ENCODE data around the gene GRM2.
"Not testable (repeated sequence)": the region's sequence is repeated elsewhere in the genome, so short reads cannot be mapped to it uniquely, and the experiment has no call there.

Gene GRM2

DNA sequence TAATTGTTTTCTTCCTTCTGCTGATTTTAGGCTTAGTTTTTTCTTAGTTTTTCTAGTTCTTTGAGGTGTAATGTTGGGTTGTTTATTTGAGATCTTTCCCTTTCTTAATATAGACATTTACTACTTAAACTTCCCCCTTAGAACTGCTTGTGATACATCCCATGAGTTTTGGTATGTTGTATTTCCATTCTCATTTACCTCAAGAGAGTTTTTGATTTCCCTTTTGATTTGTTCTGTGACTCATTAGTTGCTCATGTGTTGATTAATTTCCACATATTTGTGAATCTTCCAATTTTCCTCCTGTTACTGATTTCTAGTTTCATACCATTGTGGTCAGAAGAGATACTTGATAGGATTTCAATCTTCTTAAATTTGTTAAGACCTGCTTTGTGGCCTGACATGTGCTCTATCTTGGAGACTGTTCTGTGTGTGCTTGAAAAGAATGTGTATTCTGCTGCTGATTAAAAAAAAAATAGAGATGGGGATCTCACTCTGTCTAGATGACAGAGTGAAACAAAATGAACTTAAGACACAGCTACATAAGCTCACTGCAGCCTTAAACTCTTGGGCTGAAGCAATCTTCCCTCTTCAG lies 22.3 kb downstream of the GRM2 start:
- DNase-seq = no peak

- no peak for DNase-seq
Measured at GRCh38 chr3:51733859-51734571, 27.1 kb downstream of the GRM2 start.

GRCh38 chr3:51734572-51734907 lies 27.7 kb downstream of the GRM2 start:
- no peak for DNase-seq

DNA sequence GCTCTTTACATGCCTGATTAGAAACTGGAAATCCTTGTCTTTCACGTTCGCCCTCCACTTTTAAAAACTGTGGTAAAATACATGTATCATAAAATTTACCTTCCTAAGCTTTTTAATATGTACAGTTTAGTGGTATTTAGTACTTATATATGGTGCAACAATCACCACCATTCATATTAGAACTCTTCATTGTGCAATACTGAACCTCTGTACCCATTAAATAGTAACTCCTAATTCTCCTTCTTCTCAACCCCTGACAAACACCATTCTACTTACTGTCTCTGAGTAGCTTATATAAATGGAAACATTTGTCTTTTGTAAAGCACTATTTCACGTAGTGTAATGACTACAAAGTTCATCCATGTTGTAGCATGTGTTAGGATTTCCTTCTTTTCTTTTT lies 28.2 kb downstream of the GRM2 start:
- no peak for DNase-seq

- no peak for DNase-seq
Measured at GRCh38 chr3:51735950-51736349, 29.1 kb downstream of the GRM2 start.

GRCh38 chr3:51739110-51739509 lies 32.2 kb downstream of the GRM2 start:
- DNase-seq = no peak

GRCh38 chr3:51742320-51742719 lies 35.5 kb downstream of the GRM2 start:
- not testable (repeated sequence) for DNase-seq

DNA sequence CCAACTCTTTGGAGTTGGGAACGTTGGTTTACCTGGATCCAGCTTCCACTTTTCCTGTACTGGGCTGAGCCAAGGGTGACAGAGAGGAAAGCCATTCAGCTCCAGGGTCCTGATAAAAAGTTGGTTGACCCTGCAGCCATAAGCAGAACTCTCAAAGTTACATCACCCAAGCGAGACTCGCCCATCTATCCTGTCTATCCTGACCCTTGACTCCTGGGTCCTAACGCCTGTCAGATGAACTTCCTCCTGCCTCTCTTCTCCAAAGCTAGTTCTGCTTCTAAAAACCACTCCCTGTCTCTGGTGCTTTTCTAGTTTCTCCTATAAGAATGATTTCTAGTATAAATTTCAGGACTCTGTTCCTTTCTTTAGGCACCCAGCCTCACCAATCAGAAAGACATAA lies 36.1 kb downstream of the GRM2 start:
- not testable (repeated sequence) for DNase-seq

GRCh38 chr3:51747840-51748239 lies 41.0 kb downstream of the GRM2 start:
- no peak for DNase-seq

DNA sequence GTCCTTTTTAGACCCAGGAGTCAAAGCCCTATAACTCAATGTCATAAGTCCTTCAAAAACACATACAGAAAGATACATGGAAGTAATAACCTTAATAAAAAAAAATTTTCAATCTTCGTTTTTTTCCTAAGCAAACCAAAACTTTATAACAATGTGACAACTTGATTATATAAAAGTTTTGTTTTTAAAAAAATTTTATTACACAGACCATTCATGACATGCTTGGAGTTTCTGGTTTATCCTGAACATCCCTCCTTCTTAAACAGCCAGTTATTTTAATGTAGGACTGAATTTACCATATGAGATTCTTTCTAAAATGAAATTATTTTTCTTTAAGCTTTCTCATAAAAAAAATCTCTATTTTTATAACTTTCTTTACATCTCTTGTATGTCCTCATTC lies 41.5 kb downstream of the GRM2 start:
- no peak for DNase-seq

- DNase-seq = no peak
Measured at GRCh38 chr3:51750878-51751277, 44.0 kb downstream of the GRM2 start.

- DNase-seq = no peak
Measured at GRCh38 chr3:51751287-51751686, 44.4 kb downstream of the GRM2 start.

DNA sequence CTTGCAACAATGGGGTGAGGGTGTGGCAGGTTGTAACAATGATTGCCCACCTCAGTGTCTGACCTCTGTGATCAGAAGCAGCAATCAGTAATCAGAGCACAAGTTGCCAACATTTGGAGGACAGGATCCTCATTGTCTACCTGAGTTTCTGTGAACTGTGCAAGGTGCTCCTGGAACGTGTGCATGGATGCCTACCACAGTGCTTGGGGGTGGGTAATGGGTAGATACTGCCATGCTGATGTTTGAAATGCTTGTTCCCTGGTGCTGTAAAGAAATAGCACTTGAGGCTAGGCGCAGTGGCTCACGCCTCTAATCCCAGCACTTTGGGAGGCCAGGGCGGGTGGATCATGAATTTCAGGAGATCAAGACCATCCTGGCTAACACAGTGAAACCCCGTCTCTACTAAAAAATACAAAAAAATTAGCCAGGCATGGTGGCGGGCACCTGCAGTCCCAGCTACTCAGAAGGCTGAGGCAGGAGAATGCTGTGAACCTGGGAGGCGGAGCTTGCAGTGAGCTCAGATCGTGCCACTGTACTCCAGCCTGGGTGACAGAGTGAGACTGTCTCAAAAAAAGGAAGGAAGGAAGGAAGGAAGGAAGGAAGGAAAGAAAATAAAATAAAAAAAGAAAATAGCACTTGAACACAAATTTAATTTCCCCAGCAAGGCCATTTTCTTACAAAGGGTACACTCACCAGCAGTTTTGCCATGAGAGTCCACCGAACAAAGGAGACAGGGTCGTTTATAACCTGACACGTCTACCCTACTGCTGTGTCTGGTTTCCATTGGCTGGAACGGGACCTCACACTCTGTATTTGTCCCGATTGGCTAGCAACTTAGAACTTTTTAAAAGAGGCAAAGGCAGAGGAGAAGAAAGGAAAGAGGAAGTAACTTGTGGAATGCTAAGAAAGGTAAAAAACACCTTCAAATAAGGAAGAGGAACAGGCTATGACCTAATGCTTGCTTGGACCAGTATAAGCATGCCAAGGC lies 47.2 kb downstream of the GRM2 start:
- DNase-seq = not testable (repeated sequence)

DNA sequence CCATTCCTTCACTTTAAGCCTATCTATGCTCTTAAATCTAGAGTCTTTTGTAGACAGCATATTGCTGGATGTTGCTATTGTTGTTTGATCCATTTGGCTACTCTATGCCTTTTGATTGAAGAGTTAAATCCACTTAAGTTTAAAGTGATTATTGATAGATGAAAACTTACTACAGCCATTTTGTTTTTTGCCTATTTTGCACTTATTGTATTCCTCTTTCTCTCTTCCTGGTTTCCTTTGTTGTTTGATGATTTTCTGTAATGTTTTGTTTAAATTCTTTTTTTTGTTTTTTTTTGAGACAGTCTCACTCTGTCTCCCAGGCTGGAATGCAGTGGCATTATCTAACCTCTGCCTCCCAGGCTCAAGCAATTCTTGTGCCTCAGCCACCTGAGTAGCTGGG lies 52.3 kb downstream of the GRM2 start:
- DNase-seq = no peak

All from activated CD4-positive, alpha-beta T cell treated with anti-CD3 and anti-CD28 coated beads, Interleukin-2, amount 50 U/mL, for 1 hour (primary cell).